Effector memory CD8-positive, alpha-beta T cell (primary cell): ENCODE data around the gene BCAM.

ENCODE experiments used
- ATAC-seq: fragments of 150-1000 bp; cut with Tn5 transposase; replicated peaks from 2 replicates; pipeline ENCODE4 v1.10.0; 2021; ENCODE audit warnings: mild to moderate bottlenecking, moderate library complexity
- DNase-seq, 3 experiments: peaks; one replicate each; pipeline ENCODE4 v3.0.0; 2021
- H3K27ac Mint-ChIP-seq, 2 donors: one replicate each; pipeline ENCODE4 v1.8.0; 2022; ENCODE audit warnings: mild to moderate bottlenecking in 2 of 2, mixed read lengths in 2 of 2, moderate library complexity in 2 of 2
- H3K27me3 Mint-ChIP-seq, 2 donors: one replicate each; pipeline ENCODE4 v1.8.0; 2022; ENCODE audit warnings: mixed read lengths in 2 of 2
- H3K36me3 Mint-ChIP-seq: one replicate; pipeline ENCODE4 v1.8.0; 2022; ENCODE audit warnings: mild to moderate bottlenecking, moderate library complexity, mixed read lengths; ENCODE audit not compliant: insufficient read depth
- H3K4me1 Mint-ChIP-seq, 2 donors: one replicate each; pipeline ENCODE4 v1.8.0; 2022; ENCODE audit warnings: low read depth in 2 of 2, mixed read lengths in 2 of 2
- H3K4me3 Mint-ChIP-seq, 2 donors: one replicate each; pipeline ENCODE4 v1.8.0; 2022; ENCODE audit warnings: mild to moderate bottlenecking in 2 of 2, mixed read lengths in 2 of 2, moderate library complexity in 2 of 2
- H3K9me3 Mint-ChIP-seq, 2 donors: one replicate each; pipeline ENCODE4 v1.8.0; 2022; ENCODE audit warnings: mixed read lengths in 2 of 2

BCAM gene

DNA sequence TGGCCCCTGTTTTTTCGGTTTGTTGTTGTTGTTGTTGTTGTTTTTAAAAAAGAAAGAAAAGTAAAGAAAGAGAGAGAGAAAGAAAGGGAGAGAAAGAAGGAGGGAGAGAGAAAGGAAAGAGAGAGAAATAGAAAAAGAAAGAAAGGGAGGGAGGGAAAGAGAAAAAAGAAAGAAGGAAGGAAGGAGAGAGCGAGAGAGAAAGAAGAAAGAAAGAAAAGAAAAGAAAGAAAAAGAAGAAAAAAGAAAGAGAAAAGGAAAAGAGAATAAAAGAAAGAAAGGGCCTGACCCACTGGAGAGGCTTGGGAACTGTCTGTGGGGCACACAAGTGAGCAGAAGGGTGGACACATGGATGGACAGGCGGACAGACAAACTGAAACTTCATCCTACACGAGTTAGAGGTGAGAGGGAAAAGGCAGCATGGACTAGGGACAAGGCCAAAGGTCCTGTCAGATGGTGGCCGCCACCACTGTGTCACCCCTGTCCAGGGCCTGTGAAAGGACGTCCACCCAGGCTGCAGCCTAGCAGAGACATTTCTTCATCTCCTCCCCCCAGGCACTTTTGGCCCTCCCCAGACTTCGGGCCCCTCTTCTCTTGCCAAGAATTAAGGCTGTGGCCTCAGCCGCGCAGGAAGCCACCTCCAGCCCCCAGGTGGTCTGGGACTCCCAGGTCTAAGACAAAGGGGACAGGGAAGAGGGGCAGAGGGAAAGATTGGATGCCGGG, 9.1 kb upstream of the BCAM start:
- ATAC-seq, result no peak

DNA sequence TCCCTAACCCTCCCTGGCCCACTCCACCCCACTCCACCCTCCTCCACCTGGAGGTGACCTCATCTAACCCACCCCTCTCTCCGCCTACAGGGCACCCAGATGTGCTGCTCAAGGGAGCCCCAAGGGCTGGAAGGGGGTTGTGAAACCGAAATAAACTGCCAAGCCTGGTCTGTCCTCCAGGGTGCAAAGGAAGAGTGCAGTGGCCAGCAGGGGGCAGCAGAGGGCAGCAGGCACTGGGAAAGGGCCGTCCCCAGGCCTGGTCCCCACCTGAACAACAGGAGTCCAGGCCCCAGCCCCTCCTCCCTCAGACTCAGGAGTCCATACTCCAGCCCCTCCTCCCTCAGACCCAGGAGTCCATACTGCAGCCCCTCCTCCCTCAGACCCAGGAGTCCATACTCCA, 8.4 kb upstream of the BCAM start:
- Mint-ChIP-seq H3K4me1 (no peaks in the 10 kb centered on the region), H3K27me3 (peaks cover 5 to 8% of the 10 kb centered on the region in 2 donors), H3K27ac (peak overlapping the region in 1 of 2 donors; percentile 73), H3K4me3 (no peak overlapping the region), H3K36me3 (peaks cover 3% of the 10 kb centered on the region), H3K9me3 (no peaks in the 10 kb centered on the region)
- ATAC-seq (peak; percentile 100), DNase-seq (peak; percentile 80 to 82 (median 81))

More for the DNA sequence above, 9.1 kb upstream of the BCAM start:
- H3K4me3 Mint-ChIP-seq, result no peak overlapping the region
- no peaks in the 10 kb centered on the region for H3K9me3 Mint-ChIP-seq
- H3K36me3 Mint-ChIP-seq, result peaks cover 3% of the 10 kb centered on the region
- peaks cover 5 to 8% of the 10 kb centered on the region in 2 donors for H3K27me3 Mint-ChIP-seq
- H3K4me1 Mint-ChIP-seq, result no peaks in the 10 kb centered on the region
- peak overlapping the region in 1 of 2 donors; percentile 73 for H3K27ac Mint-ChIP-seq
- DNase-seq, result no peak

DNA sequence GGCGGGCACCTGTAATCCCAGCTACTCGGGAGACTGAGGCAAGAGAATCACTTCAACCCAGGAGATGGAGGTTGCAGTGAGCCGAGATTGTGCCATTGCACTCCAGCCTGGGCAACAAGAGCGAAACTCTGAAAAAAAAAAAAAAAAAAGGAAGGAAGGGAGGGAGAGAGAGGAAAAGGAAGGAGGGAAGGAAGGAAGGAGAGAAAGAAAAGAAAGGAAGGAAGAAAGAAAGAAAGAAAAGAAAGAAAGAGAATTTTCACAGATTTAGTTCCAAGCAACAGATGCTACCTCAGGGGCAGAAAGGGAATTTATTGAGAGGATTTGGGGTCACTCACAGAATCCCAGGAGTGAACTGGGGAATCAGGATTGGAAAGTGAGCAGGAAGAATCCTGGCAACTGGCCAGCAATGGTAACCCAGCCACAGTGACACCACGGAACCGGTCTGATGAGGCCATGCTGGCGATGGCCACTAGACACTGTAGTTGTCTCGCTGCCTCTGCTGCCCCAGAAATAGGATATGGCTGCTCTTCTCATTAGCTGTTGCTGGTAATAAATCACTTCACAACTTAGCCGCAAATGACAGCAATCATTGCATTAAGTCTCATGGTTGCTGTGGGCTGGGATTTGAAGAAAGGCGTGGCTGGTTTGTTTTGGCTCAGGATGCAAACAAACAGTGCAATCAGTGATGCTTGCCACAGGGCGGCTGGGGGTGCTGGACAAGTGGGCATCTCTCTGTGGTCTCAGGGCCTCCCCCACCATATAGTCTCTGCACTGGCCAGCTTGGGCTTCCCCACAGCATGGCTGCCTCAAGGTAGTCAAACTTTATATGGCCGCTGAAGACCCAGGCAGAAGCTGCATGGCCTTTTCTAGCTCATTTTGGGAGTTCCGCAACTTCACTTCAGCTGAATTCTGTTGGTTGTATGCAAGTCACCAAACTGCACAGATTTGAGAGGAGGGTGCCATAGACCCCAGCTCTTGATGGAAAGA, 5.2 kb upstream of the BCAM start:
- DNase-seq, result no peak
- H3K4me3 Mint-ChIP-seq, result no peak overlapping the region

GRCh38 chr19:44806291-44806690, 2.6 kb upstream of the BCAM start:
- peaks cover 26 to 56% of the 10 kb centered on the region in 2 donors for H3K27me3 Mint-ChIP-seq
- H3K4me1 Mint-ChIP-seq, result peaks cover 0 to 4% of the 10 kb centered on the region in 2 donors
- DNase-seq (no peak), ATAC-seq (no peak)
- H3K9me3 Mint-ChIP-seq, result no peaks in the 10 kb centered on the region
- H3K27ac Mint-ChIP-seq, result no peak overlapping the region
- H3K36me3 Mint-ChIP-seq, result peaks cover 3% of the 10 kb centered on the region
- H3K4me3 Mint-ChIP-seq, result no peak overlapping the region

More for the DNA sequence above, 5.2 kb upstream of the BCAM start:
- Mint-ChIP-seq H3K27ac (no peak overlapping the region), H3K9me3 (no peaks in the 10 kb centered on the region), H3K27me3 (peaks cover 12 to 30% of the 10 kb centered on the region in 2 donors), H3K36me3 (peaks cover 6% of the 10 kb centered on the region), H3K4me1 (peaks cover 0 to 4% of the 10 kb centered on the region in 2 donors)
- ATAC-seq, result no peak

GRCh38 chr19:44807162-44807561, 1.7 kb upstream of the BCAM start:
- DNase-seq (no peak), ATAC-seq (no peak)
- Mint-ChIP-seq H3K36me3 (peaks cover 3% of the 10 kb centered on the region), H3K27me3 (peaks cover 33 to 63% of the 10 kb centered on the region in 2 donors), H3K9me3 (no peaks in the 10 kb centered on the region), H3K4me1 (peaks cover 0 to 4% of the 10 kb centered on the region in 2 donors), H3K4me3 (no peak overlapping the region), H3K27ac (no peak overlapping the region)

DNA sequence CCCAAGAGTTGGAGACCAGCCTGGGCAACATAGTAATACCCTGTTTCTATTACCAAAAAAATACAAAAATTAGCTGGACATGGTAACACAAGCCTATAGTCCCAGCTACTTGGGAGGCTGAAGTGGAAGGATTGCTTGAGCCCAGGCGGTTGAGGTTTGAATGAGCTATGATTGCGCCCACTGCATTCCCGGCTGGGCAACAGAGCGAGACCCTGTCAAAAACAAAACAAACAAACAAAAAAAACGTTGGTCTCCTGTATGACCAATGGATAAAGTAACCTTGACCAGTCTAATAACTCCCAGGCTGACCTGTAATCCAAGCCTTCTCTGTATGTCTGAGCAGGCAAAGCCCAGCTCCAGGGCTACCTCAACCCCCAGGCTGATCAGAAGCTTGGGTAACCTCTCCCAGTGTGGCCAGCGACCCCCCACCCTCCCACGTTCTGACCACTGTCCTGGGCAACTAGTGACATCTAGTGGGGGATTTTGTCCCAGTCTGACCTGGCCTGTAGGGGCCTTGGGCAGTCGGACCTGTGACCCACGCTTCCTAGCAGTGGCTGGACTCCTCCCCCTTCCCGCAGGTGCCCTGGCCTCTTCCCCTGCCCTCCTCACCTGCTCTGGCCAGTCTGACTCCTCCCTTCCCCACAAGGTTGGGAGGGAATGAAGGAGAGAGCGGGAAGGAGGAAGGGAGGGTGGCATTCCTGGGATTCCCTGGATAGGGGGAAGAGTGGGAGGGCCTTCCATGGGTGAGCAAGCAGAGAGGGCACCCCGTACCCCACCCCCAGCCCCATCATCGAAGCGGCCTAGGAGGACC, 1.0 kb upstream of the BCAM start:
- ATAC-seq, result no peak
- Mint-ChIP-seq H3K36me3 (peaks cover 3% of the 10 kb centered on the region), H3K27me3 (peaks cover 33 to 58% of the 10 kb centered on the region in 2 donors), H3K4me1 (peaks cover 0 to 4% of the 10 kb centered on the region in 2 donors), H3K9me3 (no peaks in the 10 kb centered on the region), H3K4me3 (peak overlapping the region in 1 of 2 donors; percentile 48), H3K27ac (no peak overlapping the region)
- DNase-seq, result no peak

- H3K36me3 Mint-ChIP-seq, result peaks cover 3% of the 10 kb centered on the region
- H3K4me1 Mint-ChIP-seq, result peaks cover 0 to 4% of the 10 kb centered on the region in 2 donors
- ATAC-seq, result no peak
- no peaks in the 10 kb centered on the region for H3K9me3 Mint-ChIP-seq
- H3K27ac Mint-ChIP-seq, result no peak overlapping the region
- DNase-seq, result no peak
- peaks cover 33 to 58% of the 10 kb centered on the region in 2 donors for H3K27me3 Mint-ChIP-seq
- H3K4me3 Mint-ChIP-seq, result peak overlapping the region in 1 of 2 donors; percentile 27
These were observed 802 bp downstream of the BCAM start for GRCh38 chr19:44809577-44810233.

DNA sequence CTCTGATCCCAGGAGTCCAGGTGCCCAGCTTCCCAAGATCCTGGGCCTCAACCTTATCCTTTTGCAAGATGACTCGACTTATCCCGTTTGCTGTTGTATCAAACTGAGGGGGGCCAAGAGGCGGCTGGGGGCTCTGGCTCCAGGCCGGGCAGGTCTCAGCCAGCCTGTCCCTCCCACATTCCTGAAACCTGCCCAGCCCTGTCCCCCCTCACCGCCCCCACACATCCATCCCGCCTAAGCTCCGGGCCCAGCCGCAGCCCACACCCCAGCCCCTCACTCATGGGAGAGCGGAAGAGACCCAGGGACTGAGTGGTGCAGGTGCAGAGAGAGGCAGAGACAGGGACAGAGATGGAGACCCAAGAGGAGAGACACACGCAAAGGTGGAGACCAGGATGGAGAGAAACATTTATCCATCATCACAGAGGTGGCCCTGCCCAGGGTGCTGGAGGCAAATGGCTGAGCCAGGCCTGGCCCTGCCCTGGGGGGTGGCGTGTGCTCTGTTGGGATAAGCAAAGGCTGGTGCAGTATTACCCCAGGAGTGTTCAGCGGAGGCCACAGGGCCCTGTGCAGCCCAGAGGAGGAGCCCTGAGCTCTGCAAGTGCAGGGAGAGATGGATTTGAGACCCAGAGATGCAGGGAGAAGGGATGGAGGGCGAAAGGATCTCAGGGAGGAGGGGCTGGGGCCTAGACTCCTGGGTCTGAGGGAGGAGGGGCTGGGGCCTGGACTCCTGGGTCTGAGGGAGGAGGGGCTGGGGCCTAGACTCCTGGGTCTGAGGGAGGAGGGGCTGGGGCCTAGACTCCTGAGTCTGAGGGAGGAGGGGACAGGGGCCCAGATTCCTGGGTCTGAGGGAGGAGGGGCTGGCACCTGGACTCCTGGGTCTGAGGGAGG, 1.6 kb downstream of the BCAM start:
- Mint-ChIP-seq H3K27me3 (peaks cover 33 to 58% of the 10 kb centered on the region in 2 donors), H3K27ac (no peak overlapping the region), H3K36me3 (peaks cover 3% of the 10 kb centered on the region), H3K9me3 (no peaks in the 10 kb centered on the region), H3K4me3 (no peak overlapping the region), H3K4me1 (peaks cover 0 to 4% of the 10 kb centered on the region in 2 donors)
- ATAC-seq (no peak), DNase-seq (no peak)

DNA sequence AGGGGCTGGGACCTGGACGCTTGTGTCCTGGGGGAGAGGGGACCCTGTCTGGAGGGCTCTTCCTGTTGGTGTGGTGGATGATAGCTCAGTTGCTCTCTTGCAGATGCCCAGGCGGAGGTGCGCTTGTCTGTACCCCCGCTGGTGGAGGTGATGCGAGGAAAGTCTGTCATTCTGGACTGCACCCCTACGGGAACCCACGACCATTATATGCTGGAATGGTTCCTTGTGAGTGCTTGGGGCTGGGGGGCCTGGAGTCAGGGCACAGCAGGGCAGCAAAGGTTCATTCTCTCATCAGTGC, 2.2 kb downstream of the BCAM start:
- DNase-seq (no peak), ATAC-seq (no peak)
- Mint-ChIP-seq H3K9me3 (no peaks in the 10 kb centered on the region), H3K4me3 (no peak overlapping the region), H3K36me3 (peaks cover 3% of the 10 kb centered on the region), H3K27me3 (peaks cover 33 to 58% of the 10 kb centered on the region in 2 donors), H3K4me1 (peaks cover 0 to 4% of the 10 kb centered on the region in 2 donors), H3K27ac (no peak overlapping the region)

DNA sequence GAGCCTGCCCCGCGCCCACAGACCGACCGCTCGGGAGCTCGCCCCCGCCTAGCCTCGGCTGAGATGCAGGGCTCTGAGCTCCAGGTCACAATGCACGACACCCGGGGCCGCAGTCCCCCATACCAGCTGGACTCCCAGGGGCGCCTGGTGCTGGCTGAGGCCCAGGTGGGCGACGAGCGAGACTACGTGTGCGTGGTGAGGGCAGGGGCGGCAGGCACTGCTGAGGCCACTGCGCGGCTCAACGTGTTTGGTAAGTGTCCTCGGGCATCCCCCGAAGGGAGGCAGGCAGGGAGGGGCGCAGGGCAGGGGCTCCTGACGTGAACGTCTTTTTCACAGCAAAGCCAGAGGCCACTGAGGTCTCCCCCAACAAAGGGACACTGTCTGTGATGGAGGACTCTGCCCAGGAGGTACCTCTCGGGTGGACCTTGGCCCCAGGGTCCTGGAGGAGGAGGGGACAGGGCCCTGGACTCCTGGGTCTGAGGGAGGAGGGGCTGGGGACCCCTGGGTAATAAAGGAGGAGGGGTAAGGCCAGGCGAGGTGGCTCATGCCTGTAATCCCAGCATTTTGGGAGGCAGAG, 3.3 kb downstream of the BCAM start:
- H3K27ac Mint-ChIP-seq, result no peak overlapping the region
- no peaks in the 10 kb centered on the region for H3K36me3 Mint-ChIP-seq
- no peaks in the 10 kb centered on the region for H3K9me3 Mint-ChIP-seq
- no peak for DNase-seq
- peaks cover 0 to 4% of the 10 kb centered on the region in 2 donors for H3K4me1 Mint-ChIP-seq
- no peak for ATAC-seq
- H3K4me3 Mint-ChIP-seq, result no peak overlapping the region
- H3K27me3 Mint-ChIP-seq, result peaks cover 33 to 50% of the 10 kb centered on the region in 2 donors

GRCh38 chr19:44813070-44813840, 4.4 kb downstream of the BCAM start:
- no peak for ATAC-seq
- no peak for DNase-seq
- H3K27me3 Mint-ChIP-seq, result peaks cover 30 to 41% of the 10 kb centered on the region in 2 donors
- H3K4me1 Mint-ChIP-seq, result peaks cover 0 to 4% of the 10 kb centered on the region in 2 donors
- no peak overlapping the region for H3K27ac Mint-ChIP-seq
- no peak overlapping the region for H3K4me3 Mint-ChIP-seq
- H3K9me3 Mint-ChIP-seq, result no peaks in the 10 kb centered on the region
- H3K36me3 Mint-ChIP-seq, result no peaks in the 10 kb centered on the region
